OCI-LY3 (cell line): ENCODE measurements around the gene HOXB3.

Experiments used
- EZH2phosphoT487 ChIP-seq: fragments of 200-600 bp; shearing (Covaris generic); IDR thresholded peaks from 2 replicates; pipeline ENCODE4 v1.6.1; 2018; ENCODE audit warnings: antibody characterized with exemption, mixed run types, low read depth
- TF ChIP-seq, protein P1 (sequence below): fragments of 200-600, 300-600 bp; sonication (generic); IDR thresholded peaks from 2 replicates; pipeline ENCODE4 v1.5.1; 2014; ENCODE audit warnings: antibody characterized with exemption, low read length, low read depth

DNA sequence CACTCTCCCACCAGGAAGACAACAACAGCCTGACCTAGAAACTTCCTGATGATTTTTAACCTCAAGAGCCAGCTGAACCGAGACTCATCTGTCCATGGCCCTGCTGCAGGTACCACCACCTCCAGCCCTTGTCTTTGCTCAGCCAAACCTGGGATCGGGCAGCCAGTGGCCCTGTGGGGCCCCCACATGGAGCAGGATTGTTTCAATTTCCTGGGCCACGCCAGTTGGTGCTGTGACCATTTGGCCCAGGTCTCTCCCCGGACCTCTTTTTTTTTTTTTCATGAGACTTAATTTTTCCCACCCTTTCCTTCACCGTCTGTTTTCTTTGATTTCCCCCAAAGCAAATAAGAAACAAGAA, 36.9 kb downstream of the HOXB3 start:
- TF ChIP-seq, protein P1, sequence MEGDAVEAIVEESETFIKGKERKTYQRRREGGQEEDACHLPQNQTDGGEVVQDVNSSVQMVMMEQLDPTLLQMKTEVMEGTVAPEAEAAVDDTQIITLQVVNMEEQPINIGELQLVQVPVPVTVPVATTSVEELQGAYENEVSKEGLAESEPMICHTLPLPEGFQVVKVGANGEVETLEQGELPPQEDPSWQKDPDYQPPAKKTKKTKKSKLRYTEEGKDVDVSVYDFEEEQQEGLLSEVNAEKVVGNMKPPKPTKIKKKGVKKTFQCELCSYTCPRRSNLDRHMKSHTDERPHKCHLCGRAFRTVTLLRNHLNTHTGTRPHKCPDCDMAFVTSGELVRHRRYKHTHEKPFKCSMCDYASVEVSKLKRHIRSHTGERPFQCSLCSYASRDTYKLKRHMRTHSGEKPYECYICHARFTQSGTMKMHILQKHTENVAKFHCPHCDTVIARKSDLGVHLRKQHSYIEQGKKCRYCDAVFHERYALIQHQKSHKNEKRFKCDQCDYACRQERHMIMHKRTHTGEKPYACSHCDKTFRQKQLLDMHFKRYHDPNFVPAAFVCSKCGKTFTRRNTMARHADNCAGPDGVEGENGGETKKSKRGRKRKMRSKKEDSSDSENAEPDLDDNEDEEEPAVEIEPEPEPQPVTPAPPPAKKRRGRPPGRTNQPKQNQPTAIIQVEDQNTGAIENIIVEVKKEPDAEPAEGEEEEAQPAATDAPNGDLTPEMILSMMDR, result no peak
- no peak for TF ChIP-seq EZH2phosphoT487
